Esophagus squamous epithelium (tissue), 5 donors: ENCODE data around the gene BTAF1. TPM values are rescaled to one million over a fixed set of nuclear protein-coding genes. Genes with fewer than 3 reads are reported as not detected.
"Not testable (repeated sequence)": the region's sequence is repeated elsewhere in the genome, so short reads cannot be mapped to it uniquely, and the experiment has no call there.

ENCODE experiments used
- DNase-seq: peaks from one replicate; lab custom pipeline; 2025; lab: John Stamatoyannopoulos, UW
- H3K27ac ChIP-seq, 4 donors: fragments of 200-600 bp; sonication (generic); one replicate each; pipeline ENCODE4 v1.5.1; 2016 to 2019; ENCODE audit warnings: mild to moderate bottlenecking in 1 of 4
- H3K27me3 ChIP-seq, 4 donors: fragments of 200-600 bp; sonication (generic); 1 replicate in 3 of 4; 2 replicates in 1 of 4; pipeline versions ENCODE4 v1.5.1 to v1.6.0; 2017 to 2021; ENCODE audit warnings: antibody characterized with exemption in 1 of 4
- H3K36me3 ChIP-seq, 3 donors: fragments of 200-600 bp; sonication (generic); one replicate each; pipeline ENCODE4 v1.5.1; 2016 to 2019
- H3K4me1 ChIP-seq, 3 donors: fragments of 200-600 bp; sonication (generic); one replicate each; pipeline ENCODE4 v1.5.1; 2017 to 2019
- H3K4me3 ChIP-seq, 4 donors: fragments of 200-600 bp; sonication (generic); 1 replicate in 3 of 4; 2 replicates in 1 of 4; pipeline ENCODE4 v1.5.1; 2016 to 2019; ENCODE audit warnings: mild to moderate bottlenecking in 2 of 4, moderate library complexity in 1 of 4
- H3K9me3 ChIP-seq, 3 donors: fragments of 200-600 bp; sonication (generic); one replicate each; pipeline ENCODE4 v1.5.1; 2016 to 2019
- CTCF ChIP-seq, 6 experiments: fragments of 450-650 bp in 4 of 6; fragments of 200-600 bp in 2 of 6; sonication (generic) in 2 of 6; IDR thresholded peaks; one replicate each; pipeline ENCODE4 v1.5.1; 2016 to 2019; ENCODE audit warnings: antibody characterized with exemption in 6 of 6, mild to moderate bottlenecking in 4 of 6, moderate library complexity in 4 of 6
- POLR2A ChIP-seq, 4 donors: fragments of 450-650 bp; IDR thresholded peaks; one replicate each; pipeline ENCODE4 v1.6.1; 2017; ENCODE audit warnings: antibody characterized with exemption in 4 of 4, mild to moderate bottlenecking in 4 of 4, moderate library complexity in 3 of 4
- WGBS, 2 donors: methylation state at CpG; one replicate each; pipeline ENCODE4 v1.1.5; 2018; 5-methylcytosine and 5-hydroxymethylcytosine counted together
- intact Hi-C: fragments of 100-400 bp; cut with DNase I; formaldehyde crosslinking; loops from one replicate; pipeline ENCODE4 v1.15.0; 2022
- total RNA-seq, 4 donors: library from RNA; depleted of rRNA; stranded (reverse); fragments of >200 nt; gene quantifications; one replicate each; pipeline ENCODE4 v1.1.0, GENCODE V29; 2016
- donor health status: DM: yes; HTN: yes; CAD: no.

BTAF1 gene
- total RNA-seq, 4 donors from 2014 or later, result 19.0 to 52.8 (median 28.0) TPM

GRCh38 chr10:91886954-91887271 is 36.7 kb upstream of the BTAF1 start:
- H3K27ac ChIP-seq, result peak overlapping the region in 2 of 4 donors; percentile 19 to 30
- WGBS, 2 donors, result 15 to 17% methylated on average over 5 to 6 of the region's 6 CpGs
- TF ChIP-seq POLR2A (IDR thresholded peaks at IDR 0.05) (no peak), CTCF (IDR thresholded peaks at IDR 0.05) (no peak)

GRCh38 chr10:91887272-91888076 is 36.1 kb upstream of the BTAF1 start:
- 0 to 1% methylated on average over 21 to 32 of the region's 59 CpGs for WGBS, 2 donors
- no peak for DNase-seq

More at GRCh38 chr10:91886954-91887271, 36.7 kb upstream of the BTAF1 start:
- peaks cover 0 to 9% (median 0%) of the 10 kb centered on the region in 4 donors for H3K27me3 ChIP-seq
- H3K4me3 ChIP-seq, result peak overlapping the region; percentile 31 to 82 (median 56)
- intact Hi-C loops, result no loop called here
- DNase-seq, result no peak
- H3K9me3 ChIP-seq, result no peaks in the 10 kb centered on the region
- H3K4me1 ChIP-seq, result peaks cover 15 to 40% (median 28%) of the 10 kb centered on the region in 3 donors
- H3K36me3 ChIP-seq, result no peaks in the 10 kb centered on the region

GRCh38 chr10:91891125-91892001 is 32.2 kb upstream of the BTAF1 start:
- H3K27ac ChIP-seq, result no peak overlapping the region
- WGBS, 2 donors, result 67 to 100% methylated on average over 1 of the region's 1 CpG
- H3K4me3 ChIP-seq, result no peak overlapping the region
- DNase-seq, result no peak
- H3K9me3 ChIP-seq, result no peaks in the 10 kb centered on the region
- H3K36me3 ChIP-seq, result no peaks in the 10 kb centered on the region
- H3K27me3 ChIP-seq, result peaks cover 0 to 9% (median 0%) of the 10 kb centered on the region in 4 donors
- TF ChIP-seq CTCF (IDR thresholded peaks at IDR 0.05), result no peak
- TF ChIP-seq POLR2A (IDR thresholded peaks at IDR 0.05), result no peak
- peaks cover 3 to 16% (median 12%) of the 10 kb centered on the region in 3 donors for H3K4me1 ChIP-seq
- intact Hi-C loops, result no loop called here

More at GRCh38 chr10:91887272-91888076, 36.1 kb upstream of the BTAF1 start:
- intact Hi-C loops, result no loop called here
- TF ChIP-seq CTCF (IDR thresholded peaks at IDR 0.05) (no peak), POLR2A (IDR thresholded peaks at IDR 0.05) (no peak)
- peak overlapping the region in 2 of 4 donors; percentile 19 to 30 for H3K27ac ChIP-seq
- H3K4me1 ChIP-seq, result peaks cover 15 to 40% (median 28%) of the 10 kb centered on the region in 3 donors
- H3K27me3 ChIP-seq, result peaks cover 0 to 9% (median 0%) of the 10 kb centered on the region in 4 donors
- H3K9me3 ChIP-seq, result no peaks in the 10 kb centered on the region
- no peaks in the 10 kb centered on the region for H3K36me3 ChIP-seq
- H3K4me3 ChIP-seq, result peak overlapping the region; percentile 31 to 82 (median 56)

- Histone ChIP-seq H3K4me3 (no peak overlapping the region), H3K36me3 (no peaks in the 10 kb centered on the region), H3K27me3 (peaks cover 0 to 5% (median 0%) of the 10 kb centered on the region in 4 donors), H3K27ac (no peak overlapping the region), H3K9me3 (no peaks in the 10 kb centered on the region), H3K4me1 (peaks cover 0 to 3% (median under 1%) of the 10 kb centered on the region in 3 donors)
- no peak for DNase-seq
- TF ChIP-seq POLR2A (IDR thresholded peaks at IDR 0.05) (no peak), CTCF (IDR thresholded peaks at IDR 0.05) (no peak)
- intact Hi-C loops, result no loop called here
- 96 to 100% methylated on average over 2 of the region's 2 CpGs for WGBS, 2 donors
These were observed 30.5 kb upstream of the BTAF1 start for GRCh38 chr10:91893051-91893450.

GRCh38 chr10:91894261-91894685 is 29.3 kb upstream of the BTAF1 start:
- not testable (repeated sequence) for H3K4me1 ChIP-seq, DNase-seq, H3K4me3 ChIP-seq

More at GRCh38 chr10:91894261-91894685, 29.3 kb upstream of the BTAF1 start:
- H3K27me3 ChIP-seq, H3K36me3 ChIP-seq, H3K9me3 ChIP-seq, H3K27ac ChIP-seq, intact Hi-C loops: not testable (repeated sequence)
- WGBS, 2 donors, result 63 to 83% methylated on average over 8 to 14 of the region's 14 CpGs
